ENCODE results near the gene DHDH.

GRCh38 chr19:48962029-48962848, 28.7 kb downstream of the DHDH start:
- TF ChIP-seq CTCF (conservative IDR thresholded peaks at IDR 0.05) = no peak
- TF ChIP-seq EZH2 (IDR thresholded peaks at IDR 0.05; ENCODE audit: low read depth) = no peak
